AG04449 (cell line): ENCODE measurements around the gene TMEM222.

Experiments
- CTCF ChIA-PET: fragments of 350-600 bp; formaldehyde crosslinking; extraction: SDS; loops from one replicate; lab custom pipeline; 2021; ENCODE audit warnings: antibody characterized with exemption; lab: Yijun Ruan, JAX
- POLR2A ChIA-PET: fragments of 400-600, 350-600 bp; formaldehyde crosslinking; extraction: SDS; loops from one replicate; lab custom pipeline; 2020; ENCODE audit warnings: antibody characterized with exemption, inconsistent platforms; lab: Yijun Ruan, JAX
- DNase-seq: peaks from one replicate; pipeline ENCODE4 v3.0.0-alpha.2; 2010; ENCODE audit warnings: low read depth, low spot score
- H3K4me3 ChIP-seq: 2 replicates; pipeline ENCODE4 v1.5.1; 2011; ENCODE audit warnings: low read depth, mild to moderate bottlenecking, control low read depth, low read length
- TF ChIP-seq, protein P1 (sequence below): IDR thresholded peaks from one replicate; pipeline ENCODE4 v1.5.1; 2011; ENCODE audit warnings: mild to moderate bottlenecking, moderate library complexity, low read length, control low read depth, inconsistent platforms; ENCODE audit not compliant: insufficient read depth; ENCODE audit errors: missing control alignments

TMEM222 gene

DNA sequence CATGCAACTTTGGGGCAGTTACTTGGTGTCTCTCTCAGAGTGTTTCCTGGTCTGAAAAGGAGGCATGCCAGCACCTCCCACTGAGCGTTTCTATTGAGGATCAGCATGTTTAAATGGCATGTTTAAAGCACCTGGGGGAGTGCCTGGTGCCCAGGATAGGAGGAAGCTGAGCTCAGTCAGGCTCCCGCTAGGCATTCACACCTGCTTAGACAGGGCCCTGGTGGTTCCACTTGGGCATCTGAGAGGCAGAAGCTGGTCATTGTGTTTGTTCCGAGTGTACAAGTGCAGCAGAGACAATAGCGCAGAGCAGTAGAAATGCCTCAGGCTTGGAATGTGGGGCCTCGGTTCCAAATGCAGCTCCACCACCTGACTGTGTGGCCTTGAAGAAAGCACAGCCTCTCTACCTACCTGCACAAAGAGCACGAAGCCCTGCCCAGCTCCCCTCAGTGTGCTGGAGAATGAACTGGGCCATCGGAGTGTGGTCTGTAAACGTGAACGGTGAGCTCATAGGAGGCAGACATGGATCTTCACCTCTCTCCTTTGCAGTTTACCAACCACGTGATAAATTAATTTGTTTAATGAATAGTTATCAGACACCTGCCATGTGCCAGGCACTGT lies 20.3 kb upstream of the TMEM222 start:
- DNase-seq: no peak
- no peak overlapping the region for H3K4me3 ChIP-seq
- TF ChIP-seq, protein P1, sequence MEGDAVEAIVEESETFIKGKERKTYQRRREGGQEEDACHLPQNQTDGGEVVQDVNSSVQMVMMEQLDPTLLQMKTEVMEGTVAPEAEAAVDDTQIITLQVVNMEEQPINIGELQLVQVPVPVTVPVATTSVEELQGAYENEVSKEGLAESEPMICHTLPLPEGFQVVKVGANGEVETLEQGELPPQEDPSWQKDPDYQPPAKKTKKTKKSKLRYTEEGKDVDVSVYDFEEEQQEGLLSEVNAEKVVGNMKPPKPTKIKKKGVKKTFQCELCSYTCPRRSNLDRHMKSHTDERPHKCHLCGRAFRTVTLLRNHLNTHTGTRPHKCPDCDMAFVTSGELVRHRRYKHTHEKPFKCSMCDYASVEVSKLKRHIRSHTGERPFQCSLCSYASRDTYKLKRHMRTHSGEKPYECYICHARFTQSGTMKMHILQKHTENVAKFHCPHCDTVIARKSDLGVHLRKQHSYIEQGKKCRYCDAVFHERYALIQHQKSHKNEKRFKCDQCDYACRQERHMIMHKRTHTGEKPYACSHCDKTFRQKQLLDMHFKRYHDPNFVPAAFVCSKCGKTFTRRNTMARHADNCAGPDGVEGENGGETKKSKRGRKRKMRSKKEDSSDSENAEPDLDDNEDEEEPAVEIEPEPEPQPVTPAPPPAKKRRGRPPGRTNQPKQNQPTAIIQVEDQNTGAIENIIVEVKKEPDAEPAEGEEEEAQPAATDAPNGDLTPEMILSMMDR: no peak
- CTCF ChIA-PET: interaction anchor here (0.6 to 18.6 kb wide), 32 partner anchors 12 to 385 kb away, joined by 3 to 671 read pairs (median 7); partner anchors contain the start of genes AHDC1, CD164L2, GPR3 and MAP3K6
- POLR2A ChIA-PET: interaction anchor here (0.6 to 3.4 kb wide), 2 partner anchors 9 to 93 kb away, joined by 4 to 17 read pairs; no protein-coding TSS in a partner anchor

DNA sequence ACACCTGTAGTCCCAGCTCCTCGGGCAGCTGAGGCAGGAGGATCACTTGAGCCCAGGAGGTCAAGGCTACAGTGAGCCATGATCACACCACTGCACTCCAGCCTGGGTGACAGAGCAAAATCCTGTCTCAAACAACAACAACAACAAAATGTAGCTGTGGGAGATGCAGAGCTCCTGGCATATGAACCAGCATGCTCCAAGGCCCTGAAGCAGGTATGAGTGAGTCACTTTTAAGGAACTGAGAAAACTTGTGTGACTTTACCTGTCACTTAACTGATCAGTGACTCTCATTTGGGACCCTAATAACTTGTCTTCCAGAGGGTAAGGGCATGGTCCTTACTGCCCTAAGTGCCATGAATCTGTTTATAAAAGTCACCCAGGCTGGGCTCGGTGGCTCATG lies 19.4 kb upstream of the TMEM222 start:
- POLR2A ChIA-PET: no interaction called here
- TF ChIP-seq, protein P1: no peak
- no peak for DNase-seq
- CTCF ChIA-PET: interaction anchor here (0.8 to 18.6 kb wide), 16 partner anchors 11 to 363 kb away, joined by 3 to 671 read pairs (median 103); partner anchors contain the start of genes AHDC1, CD164L2, GPR3 and MAP3K6
- no peak overlapping the region for H3K4me3 ChIP-seq

DNA sequence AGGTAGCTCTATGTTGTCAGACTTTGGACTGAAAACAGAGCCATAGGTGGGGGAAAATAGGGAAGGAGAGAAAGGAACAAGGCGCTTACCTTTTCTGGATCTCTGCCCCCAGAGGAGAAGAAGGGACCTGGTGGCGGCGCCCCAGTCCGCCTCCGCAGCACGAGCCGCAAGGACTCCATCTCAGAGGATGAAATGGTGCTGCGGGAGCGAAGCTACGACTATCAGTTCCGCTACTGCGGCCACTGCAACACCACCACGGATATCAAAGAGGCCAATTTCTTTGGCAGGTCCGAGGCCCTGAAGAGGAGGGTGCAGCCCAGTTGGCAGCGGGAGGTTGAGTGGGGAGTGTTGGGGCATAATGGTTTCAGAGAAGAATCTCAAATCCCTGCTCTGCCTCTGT lies 18.5 kb upstream of the TMEM222 start:
- DNase-seq: no peak
- POLR2A ChIA-PET: no interaction called here
- no peak overlapping the region for H3K4me3 ChIP-seq
- TF ChIP-seq, protein P1: no peak
- CTCF ChIA-PET: interaction anchor here (1.4 to 18.6 kb wide), 11 partner anchors 10 to 358 kb away, joined by 5 to 671 read pairs (median 181); partner anchors contain the start of genes AHDC1, CD164L2, GPR3 and MAP3K6

DNA sequence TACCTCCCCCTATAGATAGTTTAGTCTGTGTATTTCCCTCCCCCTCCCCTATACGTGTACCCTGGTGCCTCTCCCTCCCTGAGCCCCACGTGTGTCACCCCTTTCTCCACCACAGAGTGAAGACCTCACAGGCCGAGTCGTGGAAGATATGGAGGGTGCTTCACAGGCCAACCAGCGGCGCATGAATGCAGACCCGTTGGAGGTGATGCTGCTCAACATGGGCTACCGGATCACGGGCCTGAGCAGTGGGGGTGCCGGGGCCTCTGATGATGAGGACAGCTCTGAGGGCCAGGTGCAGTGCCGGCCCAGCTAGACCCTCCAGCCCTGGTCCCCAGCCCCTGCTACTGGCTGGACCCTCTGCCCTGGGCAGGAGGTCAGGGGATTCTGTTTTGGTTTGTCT lies 15.9 kb upstream of the TMEM222 start:
- CTCF ChIA-PET: interaction anchor here (1.5 to 18.6 kb wide), 3 partner anchors 7 to 94 kb away, joined by 12 to 671 read pairs (median 257); no protein-coding TSS in a partner anchor
- H3K4me3 ChIP-seq: no peak overlapping the region
- POLR2A ChIA-PET: no interaction called here
- TF ChIP-seq, protein P1: no peak
- DNase-seq: no peak

DNA sequence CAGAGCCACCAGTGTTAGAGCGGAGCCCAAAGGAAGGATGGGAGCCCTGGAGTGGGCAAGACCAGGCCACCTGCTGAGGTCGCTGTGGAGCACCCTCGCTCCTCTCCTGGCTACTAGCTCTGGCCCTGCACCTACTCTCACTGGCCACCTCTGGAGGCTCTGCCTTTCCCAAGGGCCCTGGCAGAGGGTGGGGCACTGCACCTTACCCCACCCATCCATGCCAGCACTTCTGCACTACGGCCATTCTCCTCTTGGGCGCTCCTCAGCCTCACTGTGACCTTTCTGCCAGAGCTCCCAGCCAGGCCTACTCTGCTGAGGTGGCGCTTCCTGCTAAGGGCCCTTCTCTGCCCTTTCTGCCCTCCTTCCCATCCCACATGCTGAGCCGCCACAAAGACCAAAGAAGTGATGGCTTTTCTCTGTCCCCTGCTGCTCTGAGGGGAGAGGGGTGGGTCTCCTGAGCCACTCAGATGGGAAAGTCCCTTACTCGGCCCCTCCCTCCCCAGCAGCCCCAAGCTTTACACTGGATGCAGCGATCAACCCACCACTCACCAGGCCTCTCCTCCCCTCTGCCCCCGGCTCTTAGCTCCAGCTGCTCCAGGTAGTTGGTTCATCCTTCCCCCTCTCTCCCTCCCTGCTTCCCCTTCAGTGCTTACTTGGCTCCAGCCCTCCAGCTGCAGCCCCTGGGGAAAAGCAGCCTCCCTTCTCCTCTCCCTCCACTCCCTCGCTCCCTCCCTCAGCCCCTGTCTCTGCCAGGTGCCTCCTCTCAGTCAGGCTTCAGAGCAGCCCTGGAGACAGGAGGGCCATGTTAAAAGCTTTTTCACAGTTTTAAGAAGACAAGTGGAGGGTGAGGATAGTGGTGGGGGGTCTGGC lies 14.8 kb upstream of the TMEM222 start:
- TF ChIP-seq, protein P1: peak; percentile 19
- DNase-seq: no peak
- ChIA-PET CTCF (interaction anchor here (0.9 to 18.6 kb wide), 10 partner anchors 8 to 300 kb away, joined by 3 to 671 read pairs (median 10); partner anchors contain the start of gene AHDC1), POLR2A (no interaction called here)
- no peak overlapping the region for H3K4me3 ChIP-seq
